Cardiac fibroblast (primary cell): ENCODE data around the gene FAM163B.

Experiments
- DNase-seq, 2 donors: peaks; one replicate each; pipeline versions ENCODE4 v3.0.0 to v3.0.0-alpha.2; 2010; ENCODE audit warnings: low read depth in 2 of 2
- H3K4me3 ChIP-seq, 2 donors: replicated peaks in 1 of 2; 1 replicate in 1 of 2; 2 replicates in 1 of 2; pipeline ENCODE4 v1.5.1; 2011; ENCODE audit warnings: low read depth in 2 of 2, low read length in 2 of 2, mild to moderate bottlenecking in 2 of 2, moderate library complexity in 1 of 2
- CTCF ChIP-seq: IDR thresholded peaks from one replicate; pipeline ENCODE4 v1.5.1; 2011; ENCODE audit warnings: low read depth, mild to moderate bottlenecking, low read length, inconsistent platforms

Gene FAM163B

GRCh38 chr9:133639613-133640012 lies 30.4 kb upstream of the FAM163B start:
- TF ChIP-seq CTCF, result no peak
- DNase-seq, result no peak

GRCh38 chr9:133638711-133639110 lies 29.5 kb upstream of the FAM163B start:
- no peak for DNase-seq
- no peak for TF ChIP-seq CTCF
- H3K4me3 ChIP-seq, result no peak overlapping the region

More at GRCh38 chr9:133639613-133640012, 30.4 kb upstream of the FAM163B start:
- no peak overlapping the region for H3K4me3 ChIP-seq

GRCh38 chr9:133638076-133638475 lies 28.9 kb upstream of the FAM163B start:
- H3K4me3 ChIP-seq, result no peak overlapping the region
- TF ChIP-seq CTCF, result no peak
- DNase-seq, result no peak

- no peak for DNase-seq
- no peak for TF ChIP-seq CTCF
- no peak overlapping the region for H3K4me3 ChIP-seq
Observed at GRCh38 chr9:133637451-133638055, 28.4 kb upstream of the FAM163B start.

- DNase-seq, result no peak
- no peak for TF ChIP-seq CTCF
Observed at GRCh38 chr9:133636902-133637301, 27.7 kb upstream of the FAM163B start.

GRCh38 chr9:133635533-133636531 lies 26.6 kb upstream of the FAM163B start, which contains the start of gene DBH:
DBH (plus strand) TSS chr9:133636363; CDS start chr9:133636372, 9 bp downstream.
- H3K4me3 ChIP-seq, result no peak within 1 kb of the TSS
- no peak for DNase-seq
- TF ChIP-seq CTCF, result no peak

More at GRCh38 chr9:133636902-133637301, 27.7 kb upstream of the FAM163B start:
- H3K4me3 ChIP-seq, result no peak overlapping the region
